ENCODE measurements around the gene F11. TPM values are rescaled to one million over a fixed set of nuclear protein-coding genes. Genes with fewer than 3 reads are reported as not detected.
"Not testable (repeated sequence)": the region's sequence is repeated elsewhere in the genome, so short reads cannot be mapped to it uniquely, and the experiment has no call there.

The F11 gene
- total and polyA plus RNA-seq, 2 donors (not counting 1 experiment from before 2014, with no cell fraction given), result 0.06 TPM; not detected in 1

- Histone ChIP-seq H3K9me3 (ENCODE audit: control extremely low read depth in 1 of 3, control insufficient read depth in 2 of 3, insufficient read depth in 1 of 3, low read length in 2 of 3) (no peaks in the 10 kb centered on the region), H3K9ac (ENCODE audit: low read length) (no peak overlapping the region), H2AFZ (ENCODE audit: insufficient read depth, low read depth, low read length, poor library complexity, severe bottlenecking) (no peak overlapping the region), H3K27me3 (replicated peaks in 1 of 4; ENCODE audit: control extremely low read depth in 1 of 4, control insufficient read depth in 3 of 4, insufficient read depth in 4 of 4, low read length in 3 of 4) (peaks cover 0 to 4% (median 2%) of the 10 kb centered on the region in 4 experiments), H3K4me2 (replicated peaks; ENCODE audit: low read depth, low read length, poor library complexity, severe bottlenecking) (no peak overlapping the region), H3K36me3 (replicated peaks in 1 of 2; ENCODE audit: control extremely low read depth in 1 of 2, control insufficient read depth in 1 of 2, extremely low read depth in 1 of 2, insufficient read depth in 2 of 2, low read length in 1 of 2) (no peaks in the 10 kb centered on the region), H3K79me2 (ENCODE audit: control insufficient read depth, insufficient read depth, low read length) (no peaks in the 10 kb centered on the region), H3K4me1 (ENCODE audit: control insufficient read depth in 2 of 2, insufficient read depth in 2 of 2, low read length in 2 of 2) (no peaks in the 10 kb centered on the region), H3K4me3 (ENCODE audit: control extremely low read depth in 1 of 5, extremely low read depth in 1 of 5, insufficient read depth in 1 of 5, low read depth in 2 of 5, low read length in 4 of 5) (no peak overlapping the region), H4K20me1 (ENCODE audit: control insufficient read depth, insufficient read depth, low read length, poor library complexity, severe bottlenecking) (no peaks in the 10 kb centered on the region), H3K27ac (ENCODE audit: low read length in 2 of 2) (no peak overlapping the region)
- intact Hi-C loops (cut with micrococcal nuclease), result no loop called here
- no peak overlapping the region for H3K27ac Mint-ChIP-seq
- no peak overlapping the region for H3K4me3 Mint-ChIP-seq
- ChIA-PET POLR2A (no interaction called here), CTCF (interaction anchor here (0.7 kb wide), 1 partner anchor 194 kb away, joined by 3 read pairs; no protein-coding TSS in a partner anchor)
- no peak for DNase-seq
- WGBS (ENCODE audit: insufficient coverage), result no CpG with 5 or more reads among the region's 4 CpGs
- TF ChIP-seq CTCF (IDR thresholded peaks at IDR 0.05) (no peak), EZH2 (IDR thresholded peaks at IDR 0.05; ENCODE audit: borderline replicate concordance, insufficient read depth, low read depth, low read length, poor library complexity, severe bottlenecking) (no peak)
- no peaks in the 10 kb centered on the region for H3K9me3 Mint-ChIP-seq (ENCODE audit: insufficient read depth)
- no peaks in the 10 kb centered on the region for H3K4me1 Mint-ChIP-seq
- ATAC-seq (ENCODE audit: low read depth), result no peak
- peaks cover 9% of the 10 kb centered on the region for H3K27me3 Mint-ChIP-seq
Observed at GRCh38 chr4:186272699-186273391, 6.9 kb downstream of the F11 start.

- H3K27me3 Mint-ChIP-seq; intact Hi-C loops (cut with micrococcal nuclease); H3K4me3 ChIP-seq (ENCODE audit: control extremely low read depth in 1 of 5, extremely low read depth in 1 of 5, insufficient read depth in 1 of 5, low read depth in 2 of 5, low read length in 4 of 5); H3K4me1 ChIP-seq (ENCODE audit: control insufficient read depth in 2 of 2, insufficient read depth in 2 of 2, low read length in 2 of 2); H3K27me3 ChIP-seq (replicated peaks in 1 of 4; ENCODE audit: control extremely low read depth in 1 of 4, control insufficient read depth in 3 of 4, insufficient read depth in 4 of 4, low read length in 3 of 4); H2AFZ ChIP-seq (ENCODE audit: insufficient read depth, low read depth, low read length, poor library complexity, severe bottlenecking); POLR2A ChIA-PET; H3K4me2 ChIP-seq (replicated peaks; ENCODE audit: low read depth, low read length, poor library complexity, severe bottlenecking); H3K79me2 ChIP-seq (ENCODE audit: control insufficient read depth, insufficient read depth, low read length); H3K9ac ChIP-seq (ENCODE audit: low read length); H3K4me3 Mint-ChIP-seq; H3K36me3 ChIP-seq (replicated peaks in 1 of 2; ENCODE audit: control extremely low read depth in 1 of 2, control insufficient read depth in 1 of 2, extremely low read depth in 1 of 2, insufficient read depth in 2 of 2, low read length in 1 of 2); H3K27ac Mint-ChIP-seq; H3K27ac ChIP-seq (ENCODE audit: low read length in 2 of 2); H3K4me1 Mint-ChIP-seq; DNase-seq; ATAC-seq (ENCODE audit: low read depth); H4K20me1 ChIP-seq (ENCODE audit: control insufficient read depth, insufficient read depth, low read length, poor library complexity, severe bottlenecking); H3K9me3 Mint-ChIP-seq (ENCODE audit: insufficient read depth); H3K9me3 ChIP-seq (ENCODE audit: control extremely low read depth in 1 of 3, control insufficient read depth in 2 of 3, insufficient read depth in 1 of 3, low read length in 2 of 3): not testable (repeated sequence)
- CTCF ChIA-PET, result interaction anchor here (0.7 kb wide), 1 partner anchor 194 kb away, joined by 3 read pairs; no protein-coding TSS in a partner anchor
- 96% methylated on average over 5 of the region's 5 CpGs for WGBS (ENCODE audit: insufficient coverage)
Observed at GRCh38 chr4:186273392-186273789, 7.4 kb downstream of the F11 start.
